DOHH2 (cell line): ENCODE measurements around the gene LEKR1.
A peak's percentile ranks its signal among the peaks of the same experiment; 100 is the strongest.

ENCODE experiments used
- H3F3A ChIP-seq: fragments of 200-600 bp; sonication (generic), shearing (Covaris generic); 2 replicates; pipeline ENCODE4 v1.6.0; 2016; ENCODE audit warnings: antibody characterized with exemption, mild to moderate bottlenecking; ENCODE audit not compliant: control insufficient read depth, insufficient read depth
- H3K27ac ChIP-seq: fragments of 200-600 bp; sonication (generic); 2 replicates; pipeline ENCODE4 v1.5.1; 2014; ENCODE audit warnings: low read depth, mild to moderate bottlenecking, low read length, moderate library complexity
- H3K27me3 ChIP-seq: fragments of 200-600 bp; sonication (generic); 2 replicates; pipeline ENCODE4 v1.6.1; 2014; ENCODE audit warnings: mild to moderate bottlenecking, low read length, mixed read lengths; ENCODE audit not compliant: control insufficient read depth
- H3K36me3 ChIP-seq: fragments of 200-600 bp; sonication (generic); 2 replicates; pipeline ENCODE4 v1.6.1; 2014; ENCODE audit warnings: mild to moderate bottlenecking, low read length, moderate library complexity, mixed read lengths; ENCODE audit not compliant: control insufficient read depth
- H3K4me1 ChIP-seq: fragments of 200-600 bp; sonication (generic); 2 replicates; pipeline ENCODE4 v1.6.1; 2014; ENCODE audit warnings: mild to moderate bottlenecking, low read length, mixed read lengths; ENCODE audit not compliant: control insufficient read depth
- H3K4me2 ChIP-seq: fragments of 200-600 bp; sonication (generic); 2 replicates; pipeline ENCODE4 v1.6.0; 2014; ENCODE audit warnings: mild to moderate bottlenecking, low read length, moderate library complexity
- H3K4me3 ChIP-seq: fragments of 200-600 bp; sonication (generic); 2 replicates; pipeline ENCODE4 v1.5.1; 2014; ENCODE audit warnings: mild to moderate bottlenecking, low read length, mixed read lengths
- H3K79me2 ChIP-seq: fragments of 200-600 bp; sonication (generic); 2 replicates; pipeline ENCODE4 v1.6.1; 2014; ENCODE audit warnings: mild to moderate bottlenecking, low read length, mixed read lengths; ENCODE audit not compliant: control insufficient read depth
- H3K9me2 ChIP-seq: fragments of 200-600 bp; sonication (generic); replicated peaks from 2 replicates; pipeline ENCODE4 v1.6.1; 2014; ENCODE audit warnings: mild to moderate bottlenecking, low read length, mixed read lengths; ENCODE audit not compliant: control insufficient read depth
- H3K9me3 ChIP-seq: fragments of 200-600 bp; sonication (generic); 2 replicates; pipeline ENCODE4 v1.6.1; 2014; ENCODE audit warnings: antibody characterized with exemption, low read length, mixed read lengths; ENCODE audit not compliant: control insufficient read depth, insufficient read depth
- H4K20me1 ChIP-seq: fragments of 200-600 bp; sonication (generic); 2 replicates; pipeline ENCODE4 v1.6.0; 2014; ENCODE audit warnings: low read depth, mild to moderate bottlenecking, antibody characterized with exemption, low read length, moderate library complexity; ENCODE audit not compliant: control insufficient read depth, insufficient read depth
- EZH2phosphoT487 ChIP-seq: fragments of 200-600 bp; sonication (generic); IDR thresholded peaks from 2 replicates; pipeline ENCODE4 v1.6.1; 2017; ENCODE audit warnings: borderline replicate concordance, mild to moderate bottlenecking, antibody characterized with exemption, low read length, moderate library complexity, mixed read lengths
- TF ChIP-seq, protein P1 (sequence below): fragments of 200-600 bp; sonication (generic); IDR thresholded peaks from one replicate; pipeline ENCODE4 v1.5.1; 2014; ENCODE audit warnings: antibody characterized with exemption, mild to moderate bottlenecking, low read depth, low read length; ENCODE audit not compliant: poor library complexity, severe bottlenecking

Gene LEKR1

DNA sequence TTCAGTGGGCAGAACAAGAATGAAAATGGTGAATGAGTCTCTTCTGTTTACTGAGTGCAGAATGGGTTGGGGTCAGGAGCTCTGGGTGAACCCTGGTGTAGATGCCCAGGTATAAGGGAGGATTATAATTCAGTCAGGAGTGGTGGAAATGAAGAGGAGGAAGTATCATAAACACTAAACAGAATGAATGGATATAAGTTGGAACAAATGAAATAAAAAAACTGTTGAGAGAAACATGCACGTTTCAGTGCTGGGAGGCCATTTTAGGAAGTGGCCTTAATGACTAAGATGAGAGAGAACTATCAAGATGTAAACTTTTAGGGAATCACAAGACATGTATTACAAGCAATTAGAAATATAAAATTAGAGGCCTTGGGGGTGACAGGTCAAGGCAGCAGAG is 32.8 kb upstream of the LEKR1 start:
- Histone ChIP-seq H3K4me1 (peaks cover 59% of the 10 kb centered on the region), H3K36me3 (peaks cover 19% of the 10 kb centered on the region), H3K9me2 (no peaks in the 10 kb centered on the region), H3K4me2 (peak overlapping the region; percentile 32), H3F3A (peaks cover 22% of the 10 kb centered on the region), H4K20me1 (no peaks in the 10 kb centered on the region), H3K79me2 (0 out of 2 replicates have a peak, but pooled peaks cover 2% of the 10 kb centered on the region), H3K27me3 (no peaks in the 10 kb centered on the region), H3K27ac (peak overlapping the region; percentile 20; the same call in 1 of the 2 replicates), H3K4me3 (peak overlapping the region; percentile 22; the same call in 1 of the 2 replicates), H3K9me3 (0 out of 2 replicates have a peak, but pooled peaks cover 5% of the 10 kb centered on the region)
- TF ChIP-seq, protein P1, sequence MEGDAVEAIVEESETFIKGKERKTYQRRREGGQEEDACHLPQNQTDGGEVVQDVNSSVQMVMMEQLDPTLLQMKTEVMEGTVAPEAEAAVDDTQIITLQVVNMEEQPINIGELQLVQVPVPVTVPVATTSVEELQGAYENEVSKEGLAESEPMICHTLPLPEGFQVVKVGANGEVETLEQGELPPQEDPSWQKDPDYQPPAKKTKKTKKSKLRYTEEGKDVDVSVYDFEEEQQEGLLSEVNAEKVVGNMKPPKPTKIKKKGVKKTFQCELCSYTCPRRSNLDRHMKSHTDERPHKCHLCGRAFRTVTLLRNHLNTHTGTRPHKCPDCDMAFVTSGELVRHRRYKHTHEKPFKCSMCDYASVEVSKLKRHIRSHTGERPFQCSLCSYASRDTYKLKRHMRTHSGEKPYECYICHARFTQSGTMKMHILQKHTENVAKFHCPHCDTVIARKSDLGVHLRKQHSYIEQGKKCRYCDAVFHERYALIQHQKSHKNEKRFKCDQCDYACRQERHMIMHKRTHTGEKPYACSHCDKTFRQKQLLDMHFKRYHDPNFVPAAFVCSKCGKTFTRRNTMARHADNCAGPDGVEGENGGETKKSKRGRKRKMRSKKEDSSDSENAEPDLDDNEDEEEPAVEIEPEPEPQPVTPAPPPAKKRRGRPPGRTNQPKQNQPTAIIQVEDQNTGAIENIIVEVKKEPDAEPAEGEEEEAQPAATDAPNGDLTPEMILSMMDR, result no peak
- no peak for TF ChIP-seq EZH2phosphoT487

DNA sequence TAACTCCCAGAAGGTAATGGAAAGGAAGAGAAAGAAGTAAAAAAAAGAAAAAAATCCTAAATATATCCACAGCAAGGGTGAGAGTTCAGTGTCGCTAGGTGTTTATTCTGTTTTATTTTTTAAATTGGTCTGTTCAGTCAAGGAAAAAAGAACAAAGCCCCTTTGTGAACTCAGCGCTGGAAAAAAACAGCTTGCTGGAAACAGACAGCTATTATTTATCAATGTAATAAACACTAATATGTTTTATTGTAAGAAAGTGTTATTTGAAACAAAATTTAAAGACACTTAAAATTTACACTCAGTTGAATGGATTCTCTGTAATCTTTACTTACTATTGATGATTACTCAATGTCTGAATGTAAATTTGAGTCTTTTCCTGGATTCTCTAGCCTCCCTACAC is 32.3 kb upstream of the LEKR1 start:
- H3K27me3 ChIP-seq, result no peaks in the 10 kb centered on the region
- peaks cover 19% of the 10 kb centered on the region for H3K36me3 ChIP-seq
- H3K27ac ChIP-seq, result peak overlapping the region; percentile 20; the same call in 1 of the 2 replicates
- 0 out of 2 replicates have a peak, but pooled peaks cover 5% of the 10 kb centered on the region for H3K9me3 ChIP-seq
- no peaks in the 10 kb centered on the region for H4K20me1 ChIP-seq
- 0 out of 2 replicates have a peak, but pooled peaks cover 2% of the 10 kb centered on the region for H3K79me2 ChIP-seq
- no peak for TF ChIP-seq EZH2phosphoT487
- TF ChIP-seq, protein P1, result no peak
- peaks cover 64% of the 10 kb centered on the region for H3K4me1 ChIP-seq
- H3K4me2 ChIP-seq, result peak overlapping the region; percentile 32; the same call in 1 of the 2 replicates
- no peaks in the 10 kb centered on the region for H3K9me2 ChIP-seq
- H3F3A ChIP-seq, result peaks cover 22% of the 10 kb centered on the region
- H3K4me3 ChIP-seq, result no peak overlapping the region

DNA sequence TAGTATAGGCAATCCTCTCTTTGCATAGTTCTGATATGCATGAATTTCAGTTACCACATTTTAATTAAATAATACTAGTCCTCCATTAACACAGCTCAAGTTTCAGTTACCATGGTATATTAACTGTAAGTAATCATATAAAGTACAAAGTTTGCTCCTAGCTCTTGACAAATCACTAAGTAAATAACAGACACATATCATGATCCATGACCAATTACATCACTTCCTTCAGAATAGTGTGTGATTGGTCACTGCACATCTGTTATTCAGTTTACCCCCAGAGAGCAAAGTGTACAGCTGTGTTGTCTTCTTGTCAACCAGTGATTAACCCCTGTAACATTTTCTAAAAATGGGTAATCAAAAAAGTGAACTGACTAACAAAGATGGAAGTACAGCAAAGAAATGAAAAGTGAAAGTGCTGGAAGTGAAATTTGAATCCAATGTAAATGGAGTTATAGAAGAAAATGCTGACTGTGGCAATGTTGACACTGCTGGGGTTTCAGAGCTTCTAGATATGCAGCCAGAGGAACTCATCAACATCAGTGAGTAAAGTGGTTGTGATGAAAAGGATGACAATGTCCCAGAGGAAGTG is 30.2 kb upstream of the LEKR1 start:
- Histone ChIP-seq H3K4me2 (peak overlapping the region; percentile 68), H3K4me3 (peak overlapping the region; percentile 57), H3K27me3 (no peaks in the 10 kb centered on the region), H4K20me1 (no peaks in the 10 kb centered on the region), H3K27ac (peak overlapping the region; percentile 88), H3K9me3 (0 out of 2 replicates have a peak, but pooled peaks cover 5% of the 10 kb centered on the region), H3K36me3 (peaks cover 19% of the 10 kb centered on the region), H3F3A (peaks cover 22% of the 10 kb centered on the region), H3K4me1 (peaks cover 69% of the 10 kb centered on the region), H3K9me2 (no peaks in the 10 kb centered on the region), H3K79me2 (0 out of 2 replicates have a peak, but pooled peaks cover 2% of the 10 kb centered on the region)
- TF ChIP-seq EZH2phosphoT487, result no peak
- TF ChIP-seq, protein P1, result no peak
